ENCODE measurements around the gene CHMP6.

GRCh38 chr17:81028506-81028858 is 36.8 kb downstream of the CHMP6 start:
- TF ChIP-seq CTCF (IDR thresholded peaks at IDR 0.05) (no peak), POLR2AphosphoS5 (IDR thresholded peaks at IDR 0.05) (no peak)

All from breast epithelium (tissue), 3 donors.